HepG2 (cell line): Measurements from ENCODE around the gene SIK3. TPM values are rescaled to one million over a fixed set of nuclear protein-coding genes. Genes with fewer than 3 reads are reported as not detected.

Source experiments
- ATAC-seq: fragments of 200-7000 bp; cut with Tn5 transposase; 3 replicates; pipeline ENCODE4 v1.9.1; 2020; ENCODE audit warnings: mild to moderate bottlenecking, moderate library complexity
- BruUV-seq: library from RNA; stranded (reverse); fragments of 400-500 nt; replicated peaks from 2 replicates; lab custom pipeline; 2021; lab: Mats Ljungman, UMichigan
- CTCF ChIA-PET: fragments of 300-600 bp; formaldehyde crosslinking; extraction: SDS; loops from one replicate; lab custom pipeline; 2021; ENCODE audit warnings: low total read pairs, inconsistent platforms, low intra/inter-chr PET ratio; lab: Yijun Ruan, JAX
- POLR2A ChIA-PET: fragments of 350-600 bp; sonication (Branson Sonifier 250); formaldehyde crosslinking; loops from one replicate; lab custom pipeline; 2020; ENCODE audit warnings: antibody characterized with exemption, inconsistent platforms; lab: Yijun Ruan, JAX
- DNase-seq: peaks from one replicate; pipeline ENCODE4 v3.0.0-alpha.2; 2015; ENCODE audit warnings: low spot score
- FAIRE-seq: peaks from 3 replicates; lab custom pipeline; 2011; peaks lifted over from hg19 to GRCh38; lab: Jason Lieb, UNC
- H2AFZ ChIP-seq: one replicate; pipeline ENCODE4 v1.6.1; 2011; ENCODE audit warnings: low read length, inconsistent platforms
- H3K27ac ChIP-seq: fragments of 300-600 bp; 3 replicates; pipeline ENCODE4 v1.8.0; 2011; ENCODE audit warnings: mixed run types, mild to moderate bottlenecking, mixed read lengths, low read length, inconsistent platforms; ENCODE audit not compliant: insufficient read depth; ENCODE audit errors: extremely low read length
- H3K27me3 ChIP-seq, 2 experiments: fragments of 200-600 bp in 1 of 2; 2 replicates in 1 of 2; 3 replicates in 1 of 2; pipeline versions ENCODE4 v1.6.0 to v1.8.0; 2011; ENCODE audit warnings: low read length in 2 of 2, mild to moderate bottlenecking in 2 of 2, moderate library complexity in 2 of 2, inconsistent platforms in 1 of 2; ENCODE audit not compliant: insufficient read depth in 2 of 2, control insufficient read depth in 1 of 2
- H3K36me3 ChIP-seq, 2 experiments: fragments of 200-600 bp in 1 of 2; replicated peaks in 1 of 2; 2 replicates in 1 of 2; 3 replicates in 1 of 2; pipeline versions ENCODE4 v1.5.1 to v1.8.0; 2011; ENCODE audit warnings: low read length in 2 of 2, inconsistent platforms in 1 of 2; ENCODE audit not compliant: insufficient read depth in 2 of 2, control insufficient read depth in 1 of 2
- H3K4me1 ChIP-seq: 2 replicates; pipeline ENCODE4 v1.5.1; 2012; ENCODE audit warnings: low read length, inconsistent platforms; ENCODE audit not compliant: insufficient read depth
- H3K4me2 ChIP-seq: 2 replicates; pipeline ENCODE4 v1.6.0; 2011; ENCODE audit warnings: low read depth, low read length, inconsistent platforms
- H3K4me3 ChIP-seq, 3 experiments: fragments of 200-600 bp in 1 of 3; sonication (generic), shearing (Covaris generic) in 1 of 3; replicated peaks in 1 of 3; 2 replicates each; pipeline ENCODE4 v1.5.1; 2011 to 2016; ENCODE audit warnings: low read length in 3 of 3, inconsistent platforms in 2 of 3, low read depth in 2 of 3, mild to moderate bottlenecking in 2 of 3, control low read depth in 1 of 3, mixed read lengths in 1 of 3; ENCODE audit not compliant: insufficient read depth in 1 of 3
- H3K79me2 ChIP-seq: one replicate; pipeline ENCODE4 v1.6.1; 2011; ENCODE audit warnings: low read length, inconsistent platforms; ENCODE audit not compliant: insufficient read depth
- H3K9ac ChIP-seq: 2 replicates; pipeline ENCODE4 v1.6.0; 2011; ENCODE audit warnings: mild to moderate bottlenecking, low read depth, low read length, inconsistent platforms; ENCODE audit not compliant: insufficient read depth
- H3K9me3 ChIP-seq: 2 replicates; pipeline ENCODE4 v1.5.1; 2012; ENCODE audit warnings: mild to moderate bottlenecking, low read length
- H4K20me1 ChIP-seq: 2 replicates; pipeline ENCODE4 v1.6.0; 2011; ENCODE audit warnings: inconsistent platforms, mild to moderate bottlenecking, low read length, moderate library complexity; ENCODE audit not compliant: insufficient read depth
- CENPX ChIP-seq: sonication (generic); formaldehyde crosslinking; IDR thresholded peaks from 2 replicates; pipeline ENCODE4 v1.9.0; 2021; ENCODE audit warnings: mild to moderate bottlenecking, missing genetic modification reagents, moderate library complexity
- CTCF ChIP-seq: sonication (generic); formaldehyde crosslinking; IDR thresholded peaks from 2 replicates; pipeline ENCODE4 v1.5.0; 2020; ENCODE audit warnings: mild to moderate bottlenecking, missing genetic modification reagents, moderate library complexity
- MBNL3 ChIP-seq: fragments of 250-450 bp; sonication (Bioruptor Pico); conservative IDR thresholded peaks from 2 replicates; pipeline ENCODE4 v1.8.0; 2022; ENCODE audit warnings: mild to moderate bottlenecking, inconsistent platforms
- NFE2L2 ChIP-seq: fragments of 150-350 bp; IDR thresholded peaks from 2 replicates; pipeline ENCODE4 v1.6.1; 2014; ENCODE audit warnings: low read length
- RCOR2 ChIP-seq: IDR thresholded peaks from 2 replicates; pipeline ENCODE4 v1.6.1; 2016; ENCODE audit warnings: missing biosample characterization, missing genetic modification reagents
- RFX5 ChIP-seq: IDR thresholded peaks from 2 replicates; pipeline ENCODE4 v1.6.1; 2011; ENCODE audit warnings: low read depth, low read length, improper control_type of control experiment
- SRSF9 ChIP-seq: fragments of 200-400 bp; formaldehyde crosslinking; IDR thresholded peaks from 2 replicates; pipeline ENCODE4 v1.6.1; 2018; ENCODE audit warnings: borderline replicate concordance, mild to moderate bottlenecking, low read depth, low read length; ENCODE audit not compliant: insufficient read depth, poor library complexity, severe bottlenecking
- TBL1XR1 ChIP-seq: fragments of 150-350 bp; IDR thresholded peaks from 2 replicates; pipeline ENCODE4 v1.6.1; 2014; ENCODE audit warnings: borderline replicate concordance, low read length; ENCODE audit not compliant: partially characterized antibody
- TFAP4 ChIP-seq: sonication (generic); IDR thresholded peaks from 2 replicates; pipeline ENCODE4 v1.6.1; 2016; ENCODE audit warnings: low read depth, borderline replicate concordance
- ZNF557 ChIP-seq: sonication (generic); formaldehyde crosslinking; IDR thresholded peaks from 2 replicates; pipeline ENCODE4 v1.4.0; 2020; ENCODE audit warnings: missing genetic modification reagents
- ZNF577 ChIP-seq: sonication (generic); formaldehyde crosslinking; IDR thresholded peaks from 2 replicates; pipeline ENCODE4 v1.4.0; 2020; ENCODE audit warnings: mild to moderate bottlenecking, low read depth, missing genetic modification reagents, borderline replicate concordance
- ZNF619 ChIP-seq: sonication (generic); formaldehyde crosslinking; IDR thresholded peaks from 2 replicates; pipeline ENCODE4 v1.4.0; 2020; ENCODE audit warnings: mild to moderate bottlenecking, missing genetic modification reagents
- ZNF749 ChIP-seq: sonication (generic); formaldehyde crosslinking; IDR thresholded peaks from 2 replicates; pipeline ENCODE4 v1.8.0; 2022; ENCODE audit warnings: mild to moderate bottlenecking, missing genetic modification reagents, moderate library complexity, borderline replicate concordance
- ZNF850 ChIP-seq: sonication (generic); formaldehyde crosslinking; conservative IDR thresholded peaks from 2 replicates; pipeline ENCODE4 v1.9.0; 2021; ENCODE audit warnings: mild to moderate bottlenecking, missing genetic modification reagents
- WGBS: methylation state at CpG from one replicate; pipeline ENCODE4 v1.1.6; 2017; ENCODE audit warnings: low lambda C conversion rate; 5-methylcytosine and 5-hydroxymethylcytosine counted together
- in situ Hi-C: cut with HindIII; loops from 2 replicates; pipeline ENCODE4 v1.10.0; 2017; ENCODE audit warnings: low pct_unique_long_range_greater_than_20kb; ENCODE audit not compliant: extremely low pct_ligation_motif_present
- intact Hi-C: fragments of 100-400 bp; cut with micrococcal nuclease; formaldehyde crosslinking; loops from one replicate; pipeline ENCODE4 v1.10.0; 2022; ENCODE audit not compliant: unreplicated experiment
- polyA plus RNA-seq, 8 experiments: library from polyadenylated mRNA; depleted of rRNA in 3 of 8; stranded (reverse) in 7 of 8; unstranded in 1 of 8; fragments of >200 nt; fragmentation: Illumina TruSeq in 4 of 8; extraction: Trizol in 4 of 8; gene quantifications; 2 replicates each; pipeline versions ENCODE4 v1.2.1 to v1.2.3, GENCODE V29; 2011 to 2016; ENCODE audit warnings: low read depth in 4 of 8, missing spikeins in 1 of 8, mixed read lengths in 1 of 8; ENCODE audit not compliant: insufficient read depth in 1 of 8
- total RNA-seq, 5 experiments: library from RNA; depleted of rRNA; stranded (reverse); fragments of >200 nt; fragmentation: Illumina TruSeq; extraction: Trizol; gene quantifications; 2 replicates each; pipeline ENCODE4 v1.2.3, GENCODE V29; 2016; ENCODE audit warnings: low read depth in 1 of 5

The SIK3 gene
- total and polyA plus RNA-seq, 2 of the 13 experiments (the other 11 are each of a cell fraction or from before 2014, with no cell fraction given): 5.7 to 9.8 TPM

GRCh38 chr11:116913000-116913399 is 185.2 kb downstream of the SIK3 start:
- H3K79me2 ChIP-seq: no peaks in the 10 kb centered on the region
- no peaks in the 10 kb centered on the region for H3K27me3 ChIP-seq
- DNase-seq (no peak), ATAC-seq (no peak), FAIRE-seq (no peak)
- ChIA-PET CTCF (no interaction called here), POLR2A (no interaction called here)
- in situ Hi-C loops (no loop called here), intact Hi-C loops (no loop called here)
- H3K27ac ChIP-seq: no peak overlapping the region
- H3K36me3 ChIP-seq: no peaks in the 10 kb centered on the region; a peak in 1 of 5 replicates
- BruUV-seq: no TSS peak
- H3K4me1 ChIP-seq: peaks cover 10% of the 10 kb centered on the region
- no peak overlapping the region for H2AFZ ChIP-seq
- no peak overlapping the region for H3K4me2 ChIP-seq
- H3K9me3 ChIP-seq: no peaks in the 10 kb centered on the region
- no peak overlapping the region for H3K4me3 ChIP-seq
- no peaks in the 10 kb centered on the region for H4K20me1 ChIP-seq
- TF ChIP-seq ZNF850 (CRISPR knock-in tag): no peak
- no peak for TF ChIP-seq RCOR2 (CRISPR knock-in tag)
- TF ChIP-seq ZNF577: no peak
- H3K9ac ChIP-seq: no peak overlapping the region

GRCh38 chr11:116911976-116912734 is 186.1 kb downstream of the SIK3 start:
- no peak overlapping the region for H3K9ac ChIP-seq
- H3K36me3 ChIP-seq: no peaks in the 10 kb centered on the region; a peak in 1 of 5 replicates
- in situ Hi-C loops: no loop called here
- WGBS: 96% methylated on average over 7 of the region's 7 CpGs
- no peak overlapping the region for H3K27ac ChIP-seq
- H3K4me1 ChIP-seq: peaks cover 10% of the 10 kb centered on the region
- H3K9me3 ChIP-seq: no peaks in the 10 kb centered on the region
- H3K4me2 ChIP-seq: no peak overlapping the region
- H3K27me3 ChIP-seq: no peaks in the 10 kb centered on the region
- ATAC-seq (no peak), FAIRE-seq (no peak)
- no peak overlapping the region for H3K4me3 ChIP-seq
- H3K79me2 ChIP-seq: no peaks in the 10 kb centered on the region
- ChIA-PET POLR2A (no interaction called here), CTCF (no interaction called here)
- BruUV-seq: no TSS peak
- no peak for TF ChIP-seq RFX5
- TF ChIP-seq CTCF (CRISPR knock-in tag): no peak
- no peak for TF ChIP-seq ZNF557 (CRISPR knock-in tag)
- TF ChIP-seq TFAP4: no peak
- TF ChIP-seq TBL1XR1: no peak
- TF ChIP-seq ZNF749 (CRISPR knock-in tag): no peak
- TF ChIP-seq ZNF619 (CRISPR knock-in tag): no peak
- no peak for TF ChIP-seq NFE2L2
- TF ChIP-seq CENPX (CRISPR knock-in tag): no peak
- TF ChIP-seq MBNL3 (CRISPR knock-in tag): no peak
- no peak for TF ChIP-seq SRSF9
- TF ChIP-seq, all 625 proteins: peak for 0
- Histone ChIP-seq H4K20me1 (no peaks in the 10 kb centered on the region), H2AFZ (no peak overlapping the region)
- DNase-seq: no peak
- intact Hi-C loops: no loop called here
